ENCODE measurements around the gene PIP4K2A.
"Not testable (repeated sequence)": the region's sequence is repeated elsewhere in the genome, so short reads cannot be mapped to it uniquely, and the experiment has no call there.

Gene PIP4K2A

GRCh38 chr10:22692119-22692518, 22.3 kb downstream of the PIP4K2A start:
- not testable (repeated sequence) for DNase-seq

- DNase-seq: no peak
These were observed 23.6 kb downstream of the PIP4K2A start for GRCh38 chr10:22690614-22691431.

DNA sequence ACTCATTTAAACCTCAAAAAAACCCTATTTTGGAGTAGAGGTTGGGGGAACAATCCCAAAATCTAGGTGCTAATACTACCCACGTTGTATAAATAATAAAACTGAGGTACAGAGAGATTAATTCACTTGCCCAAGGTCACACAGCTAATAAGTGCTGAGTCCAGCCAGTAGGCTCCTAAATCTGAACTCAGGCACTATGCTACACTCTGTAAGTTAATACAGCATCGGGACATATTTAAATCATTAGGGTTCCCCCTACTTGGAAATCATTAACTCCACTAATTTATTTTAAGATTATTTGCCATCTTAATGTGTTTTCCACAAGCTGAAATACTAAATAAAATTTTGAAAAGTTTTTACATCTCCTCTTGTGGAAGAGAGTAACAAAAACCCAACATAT, 24.2 kb downstream of the PIP4K2A start:
- DNase-seq: no peak

- no peak for DNase-seq
These were observed 28.0 kb downstream of the PIP4K2A start for GRCh38 chr10:22686347-22686746.

- no peak for DNase-seq
These were observed 28.5 kb downstream of the PIP4K2A start for GRCh38 chr10:22685926-22686325.

- no peak for DNase-seq
These were observed 29.7 kb downstream of the PIP4K2A start for GRCh38 chr10:22684699-22685098.

GRCh38 chr10:22683140-22683389, 31.3 kb downstream of the PIP4K2A start:
- DNase-seq: no peak

- no peak for DNase-seq
These were observed 31.9 kb downstream of the PIP4K2A start for GRCh38 chr10:22682237-22683139.

DNA sequence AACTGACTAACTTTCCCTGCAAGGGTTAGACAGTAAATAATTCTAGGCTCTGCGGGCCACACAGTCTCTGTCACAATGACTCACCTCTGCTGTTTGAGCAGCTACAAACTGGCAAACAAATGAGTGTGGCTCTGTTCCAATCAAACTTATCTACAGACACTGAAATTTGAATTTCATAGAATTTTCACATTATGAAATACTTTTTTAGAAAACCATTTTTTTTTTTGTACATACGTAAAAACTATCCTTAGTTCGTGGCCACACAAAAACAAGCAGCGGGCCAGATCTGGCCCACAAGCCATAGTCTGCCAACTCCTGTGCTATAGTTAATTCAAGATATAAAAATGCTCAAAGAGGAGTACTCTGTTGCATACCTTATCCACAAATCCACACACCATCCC, 32.6 kb downstream of the PIP4K2A start:
- DNase-seq: no peak

- DNase-seq: no peak
These were observed 33.1 kb downstream of the PIP4K2A start for GRCh38 chr10:22681301-22681700.

DNA sequence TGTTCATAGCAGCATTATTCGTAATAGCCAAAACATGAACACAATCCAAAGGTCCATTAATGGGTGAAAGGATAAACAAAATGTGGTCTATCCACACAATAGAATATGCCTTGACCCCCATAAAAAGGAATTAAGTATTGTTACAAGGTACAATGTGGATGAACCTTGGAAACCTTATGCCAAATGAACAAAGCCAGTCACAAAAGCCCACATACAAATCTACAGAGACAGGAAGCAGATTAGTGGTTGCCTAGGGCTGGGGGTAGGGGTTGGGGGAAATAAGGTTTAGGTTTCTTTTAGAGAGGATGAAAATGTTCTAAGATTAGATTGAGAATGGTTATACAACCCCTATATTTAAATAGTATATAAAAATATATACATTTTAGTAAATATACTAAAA, 34.8 kb downstream of the PIP4K2A start:
- no peak for DNase-seq

GRCh38 chr10:22677333-22677732, 37.0 kb downstream of the PIP4K2A start:
- DNase-seq: no peak

GRCh38 chr10:22676435-22676834, 37.9 kb downstream of the PIP4K2A start:
- DNase-seq: no peak

GRCh38 chr10:22674573-22674930, 39.8 kb downstream of the PIP4K2A start:
- DNase-seq: no peak

- no peak for DNase-seq
These were observed 40.4 kb downstream of the PIP4K2A start for GRCh38 chr10:22673785-22674572.

DNA sequence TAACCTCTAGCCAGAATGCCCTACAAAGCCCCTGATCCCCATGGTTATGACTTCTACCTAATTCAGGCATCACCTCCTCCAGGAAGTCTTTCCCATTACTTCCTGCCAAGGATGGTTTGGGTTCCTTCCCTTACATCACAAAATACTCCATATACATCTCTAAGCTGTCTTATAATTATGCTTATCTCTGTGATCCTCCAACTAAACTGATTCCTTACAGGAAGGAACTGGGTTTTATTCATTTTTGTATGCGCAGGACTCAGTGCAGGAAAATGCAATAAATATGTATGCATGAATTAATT, 41.3 kb downstream of the PIP4K2A start:
- DNase-seq: no peak

DNA sequence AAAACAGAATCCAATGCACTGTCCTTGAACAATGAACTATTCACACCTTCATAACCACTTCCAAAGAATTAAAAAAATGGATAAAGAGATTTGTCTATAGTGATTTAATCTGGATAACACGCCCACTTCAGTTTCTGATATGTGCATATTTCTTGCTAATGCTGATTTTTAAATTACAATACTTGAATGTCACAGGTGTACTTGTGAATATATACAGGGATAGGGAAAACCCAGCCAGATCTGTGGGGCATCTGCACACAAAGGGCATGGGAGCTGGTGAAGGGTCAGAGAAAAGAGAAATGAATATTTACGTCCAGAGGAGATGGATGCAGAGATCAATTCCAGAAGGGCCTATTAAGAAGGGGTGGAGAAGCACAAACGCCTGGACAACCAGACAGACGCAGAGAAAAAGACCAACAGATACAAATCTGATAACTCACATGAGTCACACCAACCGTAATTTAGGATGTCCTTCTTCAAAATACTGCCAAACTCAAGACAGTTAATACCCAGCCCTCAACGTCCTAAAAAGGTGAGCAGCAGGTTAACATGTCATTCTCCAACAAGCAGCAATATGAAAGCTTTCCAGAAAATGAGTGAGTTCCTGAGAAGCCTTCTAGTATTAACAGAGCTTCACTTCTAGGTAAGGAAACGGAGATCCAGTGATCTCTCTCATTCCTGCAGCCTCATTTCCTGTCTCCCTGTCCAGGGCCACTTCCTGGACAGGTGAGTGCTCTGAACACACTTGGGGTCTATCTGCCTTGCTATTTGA, 41.9 kb downstream of the PIP4K2A start:
- DNase-seq: no peak

DNA sequence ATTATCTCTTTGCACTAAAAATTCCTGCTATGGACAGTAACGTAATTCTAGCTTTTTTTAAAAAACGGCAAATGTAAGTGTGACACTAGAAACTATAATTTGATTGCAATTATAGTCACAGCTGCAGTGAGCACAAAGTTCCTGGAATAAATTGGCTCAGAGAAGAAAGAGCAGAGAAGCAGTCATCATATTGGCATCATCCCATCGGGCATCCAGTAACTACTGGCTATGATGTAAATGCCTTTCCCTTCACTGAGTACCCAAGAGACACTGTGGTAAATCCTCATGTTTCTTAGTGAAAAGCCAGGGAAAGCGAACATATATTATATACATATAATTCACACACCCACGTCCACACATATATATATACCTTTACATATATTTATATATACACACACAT, 43.6 kb downstream of the PIP4K2A start:
- no peak for DNase-seq

GRCh38 chr10:22669163-22669711, 45.1 kb downstream of the PIP4K2A start:
- no peak for DNase-seq

GRCh38 chr10:22667093-22667480, 47.3 kb downstream of the PIP4K2A start:
- no peak for DNase-seq

DNA sequence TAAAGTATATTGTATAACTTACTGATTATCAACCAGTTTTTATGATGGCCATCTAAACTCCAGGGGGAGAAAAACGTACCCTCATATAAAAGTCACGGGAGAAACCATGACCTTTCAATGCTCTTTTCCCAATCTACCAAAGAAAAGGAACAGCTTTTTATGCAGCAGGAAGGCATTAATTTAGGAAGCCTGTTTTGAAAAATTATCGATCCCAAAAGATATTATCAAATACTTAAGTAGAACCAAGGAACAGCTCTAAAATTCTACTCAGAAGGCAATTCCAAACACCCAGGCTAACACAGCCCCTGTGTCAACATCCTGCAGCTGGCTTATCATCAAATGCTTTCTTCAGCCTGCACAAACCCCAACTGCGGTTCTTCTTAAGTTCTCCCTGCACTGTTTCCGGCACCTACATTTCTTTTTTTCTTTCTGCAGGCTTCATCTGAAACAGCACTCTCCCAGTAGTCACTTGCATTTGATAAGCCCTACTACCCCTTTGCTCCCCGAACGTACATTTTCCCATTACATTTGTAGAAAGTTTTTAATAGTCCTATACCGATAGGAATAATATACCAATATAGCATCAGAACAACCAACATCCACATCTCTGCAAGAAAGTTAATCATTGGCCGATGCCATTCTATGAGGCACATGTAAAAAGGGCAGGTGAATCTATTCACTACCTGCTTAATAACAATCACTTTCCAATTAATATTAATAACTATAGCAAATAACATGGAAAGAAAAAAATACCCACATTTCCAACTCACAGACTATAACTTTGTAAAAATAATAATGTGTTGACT, 47.9 kb downstream of the PIP4K2A start:
- no peak for DNase-seq

GRCh38 chr10:22665329-22665728, 49.0 kb downstream of the PIP4K2A start:
- DNase-seq: no peak
